HL-60/S4 (cell line): ENCODE data around the gene ZNF346.
"Not testable (repeated sequence)": the region's sequence is repeated elsewhere in the genome, so short reads cannot be mapped to it uniquely, and the experiment has no call there.

Experiments
- in situ Hi-C: fragments of 300-500 bp; cut with MboI; formaldehyde crosslinking; loops from 2 replicates; pipeline ENCODE4 v1.14.3; 2022; ENCODE audit warnings: low sequenced_read_pairs

ZNF346 gene

DNA sequence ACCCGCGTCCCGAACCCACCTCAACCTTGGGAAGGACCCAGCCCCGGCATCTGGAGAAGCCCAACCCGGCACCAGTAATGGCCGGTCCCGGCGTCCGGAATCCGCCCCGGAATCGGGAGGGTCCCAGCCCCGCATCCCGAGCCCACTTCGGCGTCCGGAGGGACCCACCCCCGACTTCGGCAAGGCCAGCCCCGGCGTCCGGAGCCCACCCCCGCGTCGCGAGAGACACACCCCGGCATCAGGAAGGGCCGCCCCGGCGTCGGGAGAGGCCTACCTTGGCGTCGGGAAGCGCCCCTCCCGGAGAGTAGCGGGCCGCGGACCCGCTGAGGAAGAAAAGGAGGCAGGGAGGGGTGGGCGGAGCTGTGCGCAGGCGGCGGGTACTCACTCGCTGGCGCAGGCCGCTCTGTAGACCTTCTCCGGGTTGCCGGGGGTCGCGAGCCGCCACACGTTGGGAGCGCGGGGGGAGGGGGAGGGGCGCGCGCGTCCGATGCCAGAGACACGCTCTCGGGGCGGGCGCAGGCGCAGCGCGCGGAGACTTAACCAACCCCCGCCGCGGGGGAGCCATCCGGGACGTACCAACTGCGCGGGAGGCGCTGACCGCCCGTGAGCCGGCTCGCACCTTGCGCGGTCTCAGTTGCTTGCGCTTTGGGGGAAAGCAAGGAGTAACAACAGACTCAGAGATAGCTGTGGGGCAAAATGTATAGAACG, 16.1 kb upstream of the ZNF346 start, which contains the start of gene UIMC1:
TSS of gene UIMC1 (minus strand) at position 515 of the 708 bp plus-strand sequence. CDS start 24,164 bp downstream, outside the sequence.
- in situ Hi-C loops = no loop called here

GRCh38 chr5:177008716-177009115, 13.8 kb upstream of the ZNF346 start:
- in situ Hi-C loops = no loop called here

DNA sequence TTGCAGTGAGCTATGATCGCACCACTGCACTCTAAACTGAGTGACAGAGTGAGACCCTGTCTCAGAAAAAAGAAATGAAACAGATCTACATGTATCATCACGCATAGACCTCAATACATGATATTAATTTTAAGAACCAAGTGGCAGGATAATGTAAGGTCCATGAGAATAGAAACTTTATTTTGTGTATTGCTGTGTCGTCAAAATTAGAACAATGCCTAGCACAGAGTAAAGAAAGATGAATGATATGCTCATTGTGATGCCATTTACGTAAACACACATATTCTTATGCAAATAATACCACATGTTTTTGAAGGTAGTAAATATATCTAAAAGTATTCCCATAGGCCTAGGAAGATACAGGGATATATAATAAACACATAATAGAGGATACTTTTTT, 12.3 kb upstream of the ZNF346 start:
- in situ Hi-C loops = no loop called here

GRCh38 chr5:177015156-177015555, 7.3 kb upstream of the ZNF346 start:
- in situ Hi-C loops = no loop called here

- in situ Hi-C loops = no loop called here
Measured at GRCh38 chr5:177018341-177018740, 4.2 kb upstream of the ZNF346 start.

- in situ Hi-C loops = no loop called here
Measured at GRCh38 chr5:177020033-177020432, 2.5 kb upstream of the ZNF346 start.

DNA sequence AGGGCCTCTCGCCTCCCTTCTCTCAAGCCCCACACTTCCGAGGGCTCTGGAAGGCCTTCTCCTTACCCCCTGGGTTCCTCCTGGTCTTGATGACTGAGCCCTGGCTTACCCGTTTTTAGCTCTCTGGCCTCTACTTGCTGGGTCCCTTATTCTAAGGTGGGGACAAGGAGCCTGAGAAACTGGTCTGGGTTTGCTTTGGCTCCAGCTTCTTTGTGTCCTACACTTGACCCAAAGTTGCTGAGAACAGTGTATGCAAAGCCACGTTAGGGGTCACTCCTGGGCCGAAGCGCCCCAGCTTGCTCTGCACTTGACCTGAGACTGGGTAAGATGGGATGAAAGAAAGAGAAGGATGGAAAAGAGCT, 788 bp downstream of the ZNF346 start:
- in situ Hi-C loops = no loop called here

- in situ Hi-C loops = no loop called here
Measured at GRCh38 chr5:177024559-177024958, 2.1 kb downstream of the ZNF346 start.

- in situ Hi-C loops = no loop called here
Measured at GRCh38 chr5:177025101-177025601, 2.7 kb downstream of the ZNF346 start.

DNA sequence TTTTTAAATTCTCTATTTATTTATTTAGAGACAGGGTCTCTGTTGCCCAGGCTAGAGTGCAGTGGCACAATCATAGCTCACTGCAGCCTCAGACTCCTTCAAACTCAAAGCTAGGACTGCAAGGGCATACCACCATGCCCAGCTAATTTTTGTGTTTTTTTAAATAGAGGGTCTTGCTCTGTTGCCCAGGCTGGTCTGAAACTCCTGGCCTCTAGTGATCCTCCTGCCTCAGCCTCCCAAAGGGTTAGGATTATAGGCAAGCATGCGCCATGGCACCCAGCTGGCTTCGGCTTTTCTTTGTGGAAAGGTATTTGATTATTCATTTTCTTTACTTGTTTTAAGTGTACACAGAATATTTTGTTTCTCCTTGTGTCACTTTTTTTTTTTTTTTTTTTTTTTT, 5.2 kb downstream of the ZNF346 start:
- in situ Hi-C loops = no loop called here

- in situ Hi-C loops = no loop called here
Measured at GRCh38 chr5:177029498-177029897, 7.0 kb downstream of the ZNF346 start.

- in situ Hi-C loops = no loop called here
Measured at GRCh38 chr5:177035976-177036375, 13.5 kb downstream of the ZNF346 start.

GRCh38 chr5:177036443-177036842, 13.9 kb downstream of the ZNF346 start:
- in situ Hi-C loops = no loop called here

- in situ Hi-C loops = no loop called here
Measured at GRCh38 chr5:177036921-177037320, 14.4 kb downstream of the ZNF346 start.

GRCh38 chr5:177040814-177041420, 18.4 kb downstream of the ZNF346 start:
- in situ Hi-C loops = no loop called here

DNA sequence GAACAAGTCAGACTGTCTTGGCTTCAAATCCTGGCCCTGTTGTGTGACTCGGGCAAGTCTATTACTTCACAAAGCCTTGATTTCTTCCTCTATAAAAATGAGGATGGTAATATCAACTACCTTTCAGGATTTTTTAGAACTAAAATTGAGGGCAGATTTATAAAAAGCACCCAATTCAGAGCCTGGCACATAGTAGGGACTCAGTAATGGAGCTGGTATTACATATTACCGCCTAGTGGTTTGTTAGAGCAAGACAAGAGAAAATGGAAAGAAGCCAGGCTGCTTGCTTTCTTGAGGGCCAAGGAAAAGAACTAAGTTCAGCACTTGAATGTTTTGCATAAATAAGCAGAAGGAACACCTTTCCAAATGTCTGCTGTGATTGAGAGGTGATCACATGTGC, 19.4 kb downstream of the ZNF346 start:
- in situ Hi-C loops = no loop called here

- in situ Hi-C loops = no loop called here
Measured at GRCh38 chr5:177043114-177043513, 20.6 kb downstream of the ZNF346 start.

- in situ Hi-C loops = no loop called here
Measured at GRCh38 chr5:177043958-177044357, 21.5 kb downstream of the ZNF346 start.

DNA sequence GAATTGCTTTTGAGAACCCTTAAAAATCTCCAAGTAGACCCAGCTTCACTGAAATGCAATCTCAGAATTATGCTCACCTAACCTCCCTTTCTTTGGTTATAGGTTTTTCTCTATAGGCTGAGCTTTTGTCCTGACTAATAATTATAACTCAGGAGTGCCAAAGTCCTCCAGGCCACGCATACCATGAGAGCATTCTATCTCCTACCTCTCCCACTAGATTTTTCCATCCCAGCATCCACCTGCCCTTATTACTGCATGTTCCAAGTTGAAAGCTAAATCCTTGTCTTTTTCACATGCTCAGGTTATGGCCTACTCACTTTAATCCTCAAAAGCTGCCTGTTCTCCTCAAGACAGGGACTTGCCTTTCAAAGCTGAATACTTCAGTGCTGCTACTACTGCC, 22.1 kb downstream of the ZNF346 start:
- in situ Hi-C loops = no loop called here

DNA sequence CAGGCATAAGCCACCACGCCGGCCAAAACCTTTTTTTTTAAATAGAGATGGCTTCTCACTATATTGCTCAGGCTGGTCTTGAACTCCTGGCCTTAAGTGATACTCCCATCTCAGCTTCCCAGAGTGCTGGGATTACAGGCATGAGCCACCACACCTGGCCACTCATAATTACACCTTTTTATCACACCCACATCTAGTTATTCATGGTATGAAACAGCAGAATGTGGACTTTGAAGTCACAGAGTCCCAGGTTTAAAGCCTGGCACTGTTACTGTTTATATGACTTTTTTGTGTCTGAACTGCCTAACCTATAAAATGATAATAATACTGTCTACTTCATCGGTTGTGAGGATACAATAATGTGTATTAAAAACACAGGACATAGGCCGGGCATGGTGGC, 23.1 kb downstream of the ZNF346 start:
- in situ Hi-C loops = no loop called here

DNA sequence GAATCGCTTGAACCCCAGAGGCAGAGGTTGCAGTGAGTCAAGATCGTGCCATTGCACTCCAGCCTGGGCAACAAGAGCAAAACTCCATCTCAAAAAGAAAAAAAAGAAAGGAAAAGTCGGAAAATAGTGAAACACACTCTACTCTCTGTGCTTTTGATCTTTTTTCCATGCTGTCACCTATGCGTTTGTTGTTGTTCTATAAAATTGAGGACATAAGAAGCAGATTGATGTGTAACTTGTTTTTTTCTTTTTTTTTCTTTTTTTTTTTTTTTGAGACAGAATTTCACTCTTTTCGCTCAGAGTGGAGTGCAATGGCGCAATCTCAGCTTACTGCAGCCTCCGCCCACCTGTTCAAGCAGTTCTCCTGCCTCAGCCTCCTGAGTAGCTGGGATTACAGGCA, 26.0 kb downstream of the ZNF346 start:
- in situ Hi-C loops = not testable (repeated sequence)

- in situ Hi-C loops = no loop called here
Measured at GRCh38 chr5:177049285-177049684, 26.8 kb downstream of the ZNF346 start.
